Measurements from ENCODE around the gene ZBED4.

ZBED4 gene

DNA sequence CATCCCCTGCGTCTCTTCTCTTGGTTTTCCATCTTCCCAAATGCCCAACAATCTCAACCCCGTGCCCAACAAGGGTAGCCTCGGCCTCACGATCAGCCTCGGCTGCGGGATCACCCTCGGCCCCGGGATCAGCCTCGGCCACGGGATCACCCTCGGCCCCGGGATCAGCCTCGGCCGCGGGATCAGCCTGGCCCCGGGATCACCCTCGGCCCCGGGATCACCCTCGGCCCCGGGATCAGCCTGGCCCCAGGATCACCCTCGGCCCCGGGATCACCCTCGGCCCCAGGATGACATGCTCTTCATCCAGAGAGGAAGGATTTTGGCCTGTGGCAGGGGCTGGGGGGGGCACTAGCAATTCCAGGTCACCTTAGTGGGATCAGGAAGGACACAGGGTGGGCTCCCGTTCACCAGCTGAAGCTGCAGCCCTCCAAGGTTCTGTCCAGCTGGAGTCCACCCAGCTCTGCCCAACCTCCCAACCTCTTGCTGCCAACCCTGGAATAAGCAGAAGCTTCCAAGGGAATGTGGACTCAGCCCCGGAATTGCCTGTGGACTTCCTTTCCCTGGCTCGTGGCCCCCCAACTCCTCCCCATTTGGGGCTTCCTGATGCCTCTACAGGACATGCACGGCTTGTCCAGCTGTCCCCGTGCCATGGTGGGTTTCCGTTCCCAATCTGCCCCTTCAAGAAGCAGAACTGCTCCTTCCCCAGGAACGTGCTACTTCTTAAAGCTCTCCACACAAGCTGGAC lies 58.4 kb downstream of the ZBED4 start:
- TF ChIP-seq, protein P1, sequence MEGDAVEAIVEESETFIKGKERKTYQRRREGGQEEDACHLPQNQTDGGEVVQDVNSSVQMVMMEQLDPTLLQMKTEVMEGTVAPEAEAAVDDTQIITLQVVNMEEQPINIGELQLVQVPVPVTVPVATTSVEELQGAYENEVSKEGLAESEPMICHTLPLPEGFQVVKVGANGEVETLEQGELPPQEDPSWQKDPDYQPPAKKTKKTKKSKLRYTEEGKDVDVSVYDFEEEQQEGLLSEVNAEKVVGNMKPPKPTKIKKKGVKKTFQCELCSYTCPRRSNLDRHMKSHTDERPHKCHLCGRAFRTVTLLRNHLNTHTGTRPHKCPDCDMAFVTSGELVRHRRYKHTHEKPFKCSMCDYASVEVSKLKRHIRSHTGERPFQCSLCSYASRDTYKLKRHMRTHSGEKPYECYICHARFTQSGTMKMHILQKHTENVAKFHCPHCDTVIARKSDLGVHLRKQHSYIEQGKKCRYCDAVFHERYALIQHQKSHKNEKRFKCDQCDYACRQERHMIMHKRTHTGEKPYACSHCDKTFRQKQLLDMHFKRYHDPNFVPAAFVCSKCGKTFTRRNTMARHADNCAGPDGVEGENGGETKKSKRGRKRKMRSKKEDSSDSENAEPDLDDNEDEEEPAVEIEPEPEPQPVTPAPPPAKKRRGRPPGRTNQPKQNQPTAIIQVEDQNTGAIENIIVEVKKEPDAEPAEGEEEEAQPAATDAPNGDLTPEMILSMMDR (IDR thresholded peaks at IDR 0.05; ENCODE audit: low read depth, low read length, missing control alignments): no peak
- H3K4me3 ChIP-seq (ENCODE audit: low read depth, low read length): no peak overlapping the region
- DNase-seq (ENCODE audit: low read depth): no peak

DNA sequence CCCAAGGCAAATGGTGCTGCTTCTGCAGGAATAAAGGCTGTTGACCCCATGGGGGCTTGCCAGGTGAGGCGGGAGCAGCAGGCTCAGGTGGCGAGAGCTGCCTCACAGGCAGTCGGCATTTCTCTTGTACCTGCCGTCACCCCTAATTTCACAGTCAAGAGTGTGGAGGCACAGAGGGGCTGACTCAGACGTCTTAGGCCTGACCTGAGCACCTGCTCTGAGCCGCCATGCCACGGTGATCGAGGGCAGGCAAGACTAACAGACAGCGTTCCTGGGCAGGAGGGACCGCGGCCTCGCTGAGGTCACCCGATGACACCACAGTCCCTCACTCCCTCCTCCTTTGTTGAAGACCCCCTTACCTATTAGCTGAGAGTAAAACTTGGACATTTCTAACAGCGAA lies 59.4 kb downstream of the ZBED4 start:
- no peak overlapping the region for H3K4me3 ChIP-seq (ENCODE audit: low read depth, low read length)
- TF ChIP-seq, protein P1 (IDR thresholded peaks at IDR 0.05; ENCODE audit: low read depth, low read length, missing control alignments): no peak
- no peak for DNase-seq (ENCODE audit: low read depth)

DNA sequence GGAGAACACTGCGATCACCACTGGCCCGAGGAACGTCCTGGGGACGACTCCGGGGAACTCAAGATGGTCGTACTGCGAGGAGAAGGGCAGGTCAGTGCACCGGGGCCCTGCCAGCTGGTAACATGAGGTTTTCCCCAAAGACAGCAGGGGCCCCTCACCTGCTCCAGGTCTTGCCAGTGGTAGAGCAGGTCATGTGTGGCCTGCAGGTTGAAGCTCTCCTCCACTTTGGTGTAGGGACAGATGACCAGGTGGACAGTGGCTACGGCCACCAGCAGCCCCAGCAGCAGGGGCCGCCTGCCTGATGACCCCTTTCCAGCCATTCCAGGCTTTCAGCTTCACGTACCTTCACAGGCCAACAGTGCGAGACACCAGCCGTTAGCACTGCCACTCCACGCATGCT lies 59.8 kb downstream of the ZBED4 start:
- H3K4me3 ChIP-seq (ENCODE audit: low read depth, low read length): no peak overlapping the region
- no peak for DNase-seq (ENCODE audit: low read depth)
- TF ChIP-seq, protein P1 (IDR thresholded peaks at IDR 0.05; ENCODE audit: low read depth, low read length, missing control alignments): no peak

DNA sequence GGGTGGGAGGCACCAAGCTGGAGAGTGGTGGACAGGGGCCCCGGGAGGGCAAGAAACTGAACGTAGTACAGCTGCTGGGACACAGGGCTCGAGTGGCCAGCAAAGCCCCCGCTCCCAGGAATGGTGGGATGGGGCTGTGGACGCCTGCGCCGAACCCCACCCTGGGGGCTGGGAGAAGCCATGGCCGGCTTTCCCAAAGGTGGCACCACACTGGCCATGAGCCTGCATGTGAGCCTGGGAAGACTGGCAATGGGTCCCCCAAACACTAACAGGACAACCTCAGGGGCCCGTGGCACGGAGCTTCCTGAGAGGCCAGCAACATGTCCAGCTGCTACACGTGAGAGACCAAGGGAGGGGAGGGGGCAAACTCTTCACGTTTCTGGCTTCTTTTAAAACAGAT lies 60.6 kb downstream of the ZBED4 start:
- no peak for DNase-seq (ENCODE audit: low read depth)
- TF ChIP-seq, protein P1 (IDR thresholded peaks at IDR 0.05; ENCODE audit: low read depth, low read length, missing control alignments): no peak
- no peak overlapping the region for H3K4me3 ChIP-seq (ENCODE audit: low read depth, low read length)

DNA sequence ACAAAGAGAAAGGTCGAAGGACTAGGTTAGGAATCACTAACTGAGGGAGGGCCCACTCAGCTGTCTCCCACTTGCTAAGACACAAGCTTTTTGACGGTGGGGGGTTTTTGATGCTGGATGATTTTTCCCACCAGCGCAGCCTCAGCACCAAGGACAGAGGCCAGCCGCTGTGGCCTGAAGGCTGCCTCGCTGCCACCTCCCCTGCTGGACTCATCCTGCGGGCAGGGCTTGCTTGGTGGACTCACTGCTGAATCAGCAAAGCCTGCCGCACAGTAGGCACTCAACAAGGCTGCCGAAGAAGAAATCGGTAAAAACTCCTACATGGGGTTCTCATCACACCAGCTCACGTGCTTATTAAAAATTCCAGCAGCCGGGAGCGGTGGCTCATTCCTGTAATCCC lies 62.0 kb downstream of the ZBED4 start:
- TF ChIP-seq, protein P1 (IDR thresholded peaks at IDR 0.05; ENCODE audit: low read depth, low read length, missing control alignments): no peak
- H3K4me3 ChIP-seq (ENCODE audit: low read depth, low read length): no peak overlapping the region
- no peak for DNase-seq (ENCODE audit: low read depth)

DNA sequence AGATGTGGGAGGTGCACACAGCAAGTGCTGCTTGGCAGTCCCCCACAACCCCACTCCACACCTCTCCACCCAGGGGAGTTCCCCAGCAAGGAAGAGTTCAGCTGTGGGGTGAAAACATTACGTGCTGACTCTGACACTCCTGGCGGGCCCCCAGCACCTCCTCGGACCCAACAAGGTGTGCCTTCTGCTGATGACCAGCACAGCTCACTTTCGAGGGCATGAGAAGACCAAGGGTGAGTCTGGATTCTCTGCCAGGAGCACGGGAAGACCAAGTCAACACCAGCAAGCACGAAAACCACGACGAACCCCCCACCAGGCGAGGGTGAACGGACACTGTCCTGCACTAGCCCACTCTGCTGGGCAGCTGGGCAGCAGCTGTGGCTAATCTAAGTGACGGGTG lies 63.2 kb downstream of the ZBED4 start:
- DNase-seq (ENCODE audit: low read depth): no peak

More for the DNA sequence above, 63.2 kb downstream of the ZBED4 start:
- TF ChIP-seq, protein P1 (IDR thresholded peaks at IDR 0.05; ENCODE audit: low read depth, low read length, missing control alignments): no peak
- H3K4me3 ChIP-seq (ENCODE audit: low read depth, low read length): peak overlapping the region; percentile 94
